Measurements from ENCODE around the gene HPS1. TPM values are rescaled to one million over a fixed set of nuclear protein-coding genes. Genes with fewer than 3 reads are reported as not detected.

The HPS1 gene
- total RNA-seq, 2 experiments from 2014 or later: 53.2 to 68.7 TPM

DNA sequence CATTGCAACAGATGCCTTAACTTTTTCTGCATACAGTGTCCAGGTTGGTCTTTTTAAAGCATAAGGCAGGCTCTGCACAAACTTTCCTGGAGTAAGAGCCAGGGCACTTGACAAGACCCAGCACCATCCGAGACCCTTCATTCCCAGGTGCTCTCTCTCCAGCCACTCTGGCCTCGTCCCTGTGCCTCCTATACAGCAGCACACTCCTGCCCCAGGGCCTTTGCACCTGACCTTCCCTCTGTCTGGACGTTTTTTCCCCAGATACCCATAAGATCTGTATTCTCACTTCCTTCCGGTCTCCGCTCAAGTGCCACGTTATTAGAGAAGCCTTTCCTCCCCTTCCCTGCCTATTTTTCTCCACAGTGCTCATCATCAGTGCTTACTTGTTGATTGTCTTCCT lies 57.3 kb downstream of the HPS1 start:
- Histone ChIP-seq H2AFZ (ENCODE audit: low read length) (no peak overlapping the region), H3K27ac (ENCODE audit: low read depth, low read length, poor library complexity, severe bottlenecking) (no peak overlapping the region), H3K4me1 (ENCODE audit: insufficient read depth, low read length, poor library complexity, severe bottlenecking) (peaks cover 9% of the 10 kb centered on the region), H3K36me3 (ENCODE audit: insufficient read depth, low read length) (no peaks in the 10 kb centered on the region), H3K4me3 (ENCODE audit: low read depth, low read length, poor library complexity, severe bottlenecking) (no peak overlapping the region), H3K79me2 (ENCODE audit: insufficient read depth, low read depth, low read length) (no peaks in the 10 kb centered on the region), H4K20me1 (ENCODE audit: insufficient read depth, low read length) (no peaks in the 10 kb centered on the region), H3K4me2 (ENCODE audit: low read length) (no peak overlapping the region), H3K9me3 (ENCODE audit: low read length) (no peaks in the 10 kb centered on the region), H3K9me2 (ENCODE audit: insufficient read depth, low read length) (no peaks in the 10 kb centered on the region)
- intact Hi-C loops (cut with micrococcal nuclease; ENCODE audit: unreplicated experiment): no loop called here
- BruUV-seq (replicated peaks): no TSS peak
- TF ChIP-seq EZH2phosphoT487 (IDR thresholded peaks at IDR 0.05; ENCODE audit: borderline replicate concordance, low read depth, low read length): no peak
- TF ChIP-seq, protein P1, sequence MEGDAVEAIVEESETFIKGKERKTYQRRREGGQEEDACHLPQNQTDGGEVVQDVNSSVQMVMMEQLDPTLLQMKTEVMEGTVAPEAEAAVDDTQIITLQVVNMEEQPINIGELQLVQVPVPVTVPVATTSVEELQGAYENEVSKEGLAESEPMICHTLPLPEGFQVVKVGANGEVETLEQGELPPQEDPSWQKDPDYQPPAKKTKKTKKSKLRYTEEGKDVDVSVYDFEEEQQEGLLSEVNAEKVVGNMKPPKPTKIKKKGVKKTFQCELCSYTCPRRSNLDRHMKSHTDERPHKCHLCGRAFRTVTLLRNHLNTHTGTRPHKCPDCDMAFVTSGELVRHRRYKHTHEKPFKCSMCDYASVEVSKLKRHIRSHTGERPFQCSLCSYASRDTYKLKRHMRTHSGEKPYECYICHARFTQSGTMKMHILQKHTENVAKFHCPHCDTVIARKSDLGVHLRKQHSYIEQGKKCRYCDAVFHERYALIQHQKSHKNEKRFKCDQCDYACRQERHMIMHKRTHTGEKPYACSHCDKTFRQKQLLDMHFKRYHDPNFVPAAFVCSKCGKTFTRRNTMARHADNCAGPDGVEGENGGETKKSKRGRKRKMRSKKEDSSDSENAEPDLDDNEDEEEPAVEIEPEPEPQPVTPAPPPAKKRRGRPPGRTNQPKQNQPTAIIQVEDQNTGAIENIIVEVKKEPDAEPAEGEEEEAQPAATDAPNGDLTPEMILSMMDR (conservative IDR thresholded peaks at IDR 0.05; ENCODE audit: low read length): no peak
- ChIA-PET CTCF (ENCODE audit: unreplicated experiment) (no interaction called here), POLR2A (interaction anchor here (0.6 kb wide), 1 partner anchor 18 kb away, joined by 3 read pairs; no protein-coding TSS in a partner anchor)
- no peak for DNase-seq (ENCODE audit: low spot score)

DNA sequence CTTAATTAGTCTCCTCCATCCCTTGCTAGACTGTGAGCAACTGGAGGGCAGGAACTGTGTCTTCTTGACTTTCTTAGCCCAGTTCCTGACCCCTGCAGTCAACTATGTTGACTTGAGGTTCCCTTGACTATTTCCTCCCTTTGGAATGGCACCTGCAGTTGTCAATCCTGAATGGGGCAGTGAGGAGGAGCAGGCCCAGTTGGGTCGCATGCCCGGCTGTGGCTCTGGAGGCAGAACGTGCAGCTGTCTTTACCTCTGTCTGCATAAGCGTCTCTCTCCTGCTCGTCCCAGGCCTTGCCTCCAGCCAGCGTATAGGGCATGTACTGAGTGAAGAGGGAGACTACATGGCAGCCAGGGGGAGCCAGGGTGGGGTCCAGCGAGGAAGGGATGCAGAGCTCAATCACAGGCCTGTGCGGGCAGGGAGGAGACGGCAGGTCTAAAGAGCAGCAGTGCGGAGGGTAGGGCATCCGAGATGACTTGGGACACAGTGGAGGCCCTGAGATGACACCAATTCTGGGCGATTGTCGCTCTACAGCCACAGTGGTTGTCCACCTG lies 58.6 kb downstream of the HPS1 start:
- Histone ChIP-seq H4K20me1 (ENCODE audit: insufficient read depth, low read length) (no peaks in the 10 kb centered on the region), H3K27ac (ENCODE audit: low read depth, low read length, poor library complexity, severe bottlenecking) (no peak overlapping the region), H3K4me3 (ENCODE audit: low read depth, low read length, poor library complexity, severe bottlenecking) (no peak overlapping the region), H2AFZ (ENCODE audit: low read length) (no peak overlapping the region), H3K4me1 (ENCODE audit: insufficient read depth, low read length, poor library complexity, severe bottlenecking) (peaks cover 9% of the 10 kb centered on the region), H3K9me2 (ENCODE audit: insufficient read depth, low read length) (no peaks in the 10 kb centered on the region), H3K4me2 (ENCODE audit: low read length) (no peak overlapping the region), H3K79me2 (ENCODE audit: insufficient read depth, low read depth, low read length) (no peaks in the 10 kb centered on the region), H3K36me3 (ENCODE audit: insufficient read depth, low read length) (no peaks in the 10 kb centered on the region), H3K9me3 (ENCODE audit: low read length) (no peaks in the 10 kb centered on the region)
- no TSS peak for BruUV-seq (replicated peaks)
- intact Hi-C loops (cut with micrococcal nuclease; ENCODE audit: unreplicated experiment): no loop called here
- ChIA-PET CTCF (ENCODE audit: unreplicated experiment) (no interaction called here), POLR2A (interaction anchor here (0.7 kb wide), 1 partner anchor 78 kb away, joined by 8 read pairs; no protein-coding TSS in a partner anchor)
- no peak for DNase-seq (ENCODE audit: low spot score)
- no peak for TF ChIP-seq EZH2phosphoT487 (IDR thresholded peaks at IDR 0.05; ENCODE audit: borderline replicate concordance, low read depth, low read length)
- TF ChIP-seq, protein P1 (conservative IDR thresholded peaks at IDR 0.05; ENCODE audit: low read length): no peak

DNA sequence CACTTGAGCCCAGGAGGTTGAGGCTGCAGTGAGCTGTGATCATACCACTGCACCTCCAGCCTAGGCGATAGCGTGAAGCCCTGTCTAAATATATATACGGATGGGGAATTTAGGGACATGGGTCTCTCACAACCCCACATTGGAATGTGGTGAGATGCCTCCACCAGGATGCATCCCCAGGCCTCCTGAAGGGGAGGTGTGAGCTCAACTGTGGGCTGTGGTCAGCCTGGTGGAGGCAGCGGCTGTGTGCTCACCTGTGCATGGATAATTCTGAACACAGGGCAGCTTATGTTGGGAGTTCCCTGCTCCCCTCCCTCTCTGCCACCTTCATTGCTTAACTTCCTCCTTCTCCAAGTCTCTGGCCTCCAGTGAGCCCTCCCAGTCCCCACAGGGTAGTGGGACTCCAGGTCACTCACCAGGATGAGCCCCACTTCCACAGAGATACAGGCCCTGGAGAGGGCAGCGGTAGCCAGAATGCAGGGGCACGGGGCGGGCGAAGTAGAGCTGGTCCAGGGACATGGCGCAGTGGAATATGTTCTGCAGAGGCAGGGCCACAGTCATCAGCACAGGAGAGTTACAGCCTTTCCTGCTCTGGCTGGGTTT lies 62.1 kb downstream of the HPS1 start:
- no peak overlapping the region for H2AFZ ChIP-seq (ENCODE audit: low read length)
- H3K4me2 ChIP-seq (ENCODE audit: low read length): no peak overlapping the region
- intact Hi-C loops (cut with micrococcal nuclease; ENCODE audit: unreplicated experiment): no loop called here
- no peaks in the 10 kb centered on the region for H3K79me2 ChIP-seq (ENCODE audit: insufficient read depth, low read depth, low read length)
- H3K9me2 ChIP-seq (ENCODE audit: insufficient read depth, low read length): no peaks in the 10 kb centered on the region
- CTCF ChIA-PET (ENCODE audit: unreplicated experiment): no interaction called here
- DNase-seq (ENCODE audit: low spot score): no peak
- no peak overlapping the region for H3K4me3 ChIP-seq (ENCODE audit: low read depth, low read length, poor library complexity, severe bottlenecking)
- H3K27ac ChIP-seq (ENCODE audit: low read depth, low read length, poor library complexity, severe bottlenecking): no peak overlapping the region
- TF ChIP-seq EZH2phosphoT487 (IDR thresholded peaks at IDR 0.05; ENCODE audit: borderline replicate concordance, low read depth, low read length): no peak
- TF ChIP-seq, protein P1 (conservative IDR thresholded peaks at IDR 0.05; ENCODE audit: low read length): no peak
- no peaks in the 10 kb centered on the region for H3K36me3 ChIP-seq (ENCODE audit: insufficient read depth, low read length)
- BruUV-seq (replicated peaks): no TSS peak
- POLR2A ChIA-PET: no interaction called here
- H3K4me1 ChIP-seq (ENCODE audit: insufficient read depth, low read length, poor library complexity, severe bottlenecking): no peaks in the 10 kb centered on the region
- no peaks in the 10 kb centered on the region for H3K9me3 ChIP-seq (ENCODE audit: low read length)
- H4K20me1 ChIP-seq (ENCODE audit: insufficient read depth, low read length): no peaks in the 10 kb centered on the region

Data from OCI-LY7 (cell line).